OCI-LY7 (cell line): Measurements from ENCODE around the gene ATP9A.

Experiments
- CTCF ChIP-seq: fragments of 200-600 bp; sonication (generic); conservative IDR thresholded peaks from 2 replicates; pipeline ENCODE4 v1.5.1; 2014; ENCODE audit warnings: mild to moderate bottlenecking, antibody characterized with exemption, low read length, moderate library complexity, mixed read lengths
- EZH2phosphoT487 ChIP-seq: fragments of 200-600 bp; sonication (generic); IDR thresholded peaks from 2 replicates; pipeline ENCODE4 v1.6.1; 2018; ENCODE audit warnings: low read depth, borderline replicate concordance, mild to moderate bottlenecking, mixed run types, antibody characterized with exemption, low read length, moderate library complexity, mixed read lengths

GRCh38 chr20:51758978-51759544 is 9.1 kb downstream of the ATP9A start:
- TF ChIP-seq CTCF (no peak), EZH2phosphoT487 (no peak)
